ENCODE measurements around the gene ARFGAP1.

Gene ARFGAP1

GRCh38 chr20:63273635-63274380 is 1.2 kb downstream of the ARFGAP1 start:
- Mint-ChIP-seq H3K9me3 (no peaks in the 10 kb centered on the region), H3K27ac (peak overlapping the region; percentile 92), H3K36me3 (ENCODE audit: low read depth) (peaks cover 51% of the 10 kb centered on the region), H3K4me3 (peak overlapping the region; percentile 94), H3K4me1 (ENCODE audit: low read depth) (peaks cover 26% of the 10 kb centered on the region), H3K27me3 (peaks cover 3% of the 10 kb centered on the region)
- intact Hi-C loops (cut with micrococcal nuclease) = no loop called here

- Mint-ChIP-seq H3K9me3 (no peaks in the 10 kb centered on the region), H3K27ac (no peak overlapping the region), H3K4me1 (ENCODE audit: low read depth) (peaks cover 26% of the 10 kb centered on the region), H3K36me3 (ENCODE audit: low read depth) (peaks cover 59% of the 10 kb centered on the region), H3K4me3 (no peak overlapping the region), H3K27me3 (peaks cover 3% of the 10 kb centered on the region)
- intact Hi-C loops (cut with micrococcal nuclease) = no loop called here
Observed at GRCh38 chr20:63274381-63275228, 2.0 kb downstream of the ARFGAP1 start.

GRCh38 chr20:63275825-63276224 is 3.2 kb downstream of the ARFGAP1 start:
- peaks cover 26% of the 10 kb centered on the region for H3K4me1 Mint-ChIP-seq (ENCODE audit: low read depth)
- peaks cover 3% of the 10 kb centered on the region for H3K27me3 Mint-ChIP-seq
- H3K9me3 Mint-ChIP-seq = no peaks in the 10 kb centered on the region
- no peak overlapping the region for H3K27ac Mint-ChIP-seq
- peaks cover 71% of the 10 kb centered on the region for H3K36me3 Mint-ChIP-seq (ENCODE audit: low read depth)
- no peak overlapping the region for H3K4me3 Mint-ChIP-seq
- intact Hi-C loops (cut with micrococcal nuclease) = no loop called here

GRCh38 chr20:63276956-63277355 is 4.3 kb downstream of the ARFGAP1 start:
- Mint-ChIP-seq H3K4me3 (no peak overlapping the region), H3K27me3 (peaks cover under 1% of the 10 kb centered on the region), H3K9me3 (no peaks in the 10 kb centered on the region), H3K36me3 (ENCODE audit: low read depth) (peaks cover 82% of the 10 kb centered on the region), H3K27ac (no peak overlapping the region), H3K4me1 (ENCODE audit: low read depth) (peaks cover 21% of the 10 kb centered on the region)
- intact Hi-C loops (cut with micrococcal nuclease) = no loop called here

DNA sequence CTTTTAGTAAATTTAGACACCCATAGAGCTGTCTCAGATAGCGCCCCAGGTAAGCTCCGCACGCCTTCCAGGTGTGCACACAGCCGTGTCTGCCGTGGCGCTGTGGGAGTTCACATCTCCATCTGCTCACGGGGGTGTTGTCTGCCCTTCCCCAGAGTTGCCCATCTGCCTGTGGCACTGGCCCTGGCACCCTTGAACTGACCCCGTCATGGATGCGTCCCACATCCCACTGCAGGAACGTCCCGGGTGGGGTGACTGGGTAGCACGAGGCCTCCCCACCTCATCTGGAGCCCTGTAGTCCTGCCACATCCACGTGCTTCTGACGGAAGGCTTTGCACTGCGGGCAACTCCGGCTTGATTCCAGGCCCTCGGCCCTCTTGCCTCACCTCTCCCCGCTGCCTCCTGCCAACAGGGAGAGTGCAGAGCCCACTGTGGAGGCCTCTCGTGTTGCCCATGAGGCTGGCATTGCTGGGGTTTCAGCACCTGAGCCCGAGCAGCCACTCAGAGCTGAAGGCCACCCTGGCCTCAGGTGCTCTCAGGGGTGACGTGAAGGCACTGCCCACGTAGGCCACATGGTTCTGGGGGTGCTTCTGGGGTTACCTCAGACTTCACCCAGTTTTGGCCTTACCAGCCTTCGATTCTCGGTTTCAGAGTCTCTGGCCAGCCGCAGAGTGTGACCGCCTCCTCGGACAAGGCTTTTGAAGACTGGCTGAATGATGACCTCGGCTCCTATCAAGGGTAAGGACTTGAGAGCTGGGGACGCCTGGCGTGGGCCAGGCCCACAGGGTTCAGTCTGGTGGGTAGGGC is 5.1 kb downstream of the ARFGAP1 start:
- Mint-ChIP-seq H3K4me3 (no peak overlapping the region), H3K27me3 (no peaks in the 10 kb centered on the region), H3K36me3 (ENCODE audit: low read depth) (peaks cover 84% of the 10 kb centered on the region), H3K4me1 (ENCODE audit: low read depth) (peaks cover 19% of the 10 kb centered on the region), H3K27ac (no peak overlapping the region), H3K9me3 (no peaks in the 10 kb centered on the region)
- intact Hi-C loops (cut with micrococcal nuclease) = no loop called here

- Mint-ChIP-seq H3K36me3 (ENCODE audit: low read depth) (peaks cover 87% of the 10 kb centered on the region), H3K27me3 (no peaks in the 10 kb centered on the region), H3K4me1 (ENCODE audit: low read depth) (peaks cover 16% of the 10 kb centered on the region), H3K4me3 (no peak overlapping the region), H3K9me3 (no peaks in the 10 kb centered on the region), H3K27ac (no peak overlapping the region)
- intact Hi-C loops (cut with micrococcal nuclease) = no loop called here
Observed at GRCh38 chr20:63278661-63279060, 6.0 kb downstream of the ARFGAP1 start.

- no peaks in the 10 kb centered on the region for H3K27me3 Mint-ChIP-seq
- H3K27ac Mint-ChIP-seq = no peak overlapping the region
- no peaks in the 10 kb centered on the region for H3K9me3 Mint-ChIP-seq
- no peak overlapping the region for H3K4me3 Mint-ChIP-seq
- peaks cover 3% of the 10 kb centered on the region for H3K4me1 Mint-ChIP-seq (ENCODE audit: low read depth)
- peaks cover 99% of the 10 kb centered on the region for H3K36me3 Mint-ChIP-seq (ENCODE audit: low read depth)
- intact Hi-C loops (cut with micrococcal nuclease) = no loop called here
Observed at GRCh38 chr20:63279931-63280330, 7.3 kb downstream of the ARFGAP1 start.

GRCh38 chr20:63280371-63280770 is 7.8 kb downstream of the ARFGAP1 start:
- Mint-ChIP-seq H3K27ac (no peak overlapping the region), H3K27me3 (no peaks in the 10 kb centered on the region), H3K36me3 (ENCODE audit: low read depth) (peaks cover 100% of the 10 kb centered on the region), H3K4me3 (no peak overlapping the region), H3K4me1 (ENCODE audit: low read depth) (no peaks in the 10 kb centered on the region), H3K9me3 (no peaks in the 10 kb centered on the region)
- intact Hi-C loops (cut with micrococcal nuclease) = no loop called here

GRCh38 chr20:63280929-63281545 is 8.4 kb downstream of the ARFGAP1 start:
- Mint-ChIP-seq H3K4me3 (no peak overlapping the region), H3K4me1 (ENCODE audit: low read depth) (no peaks in the 10 kb centered on the region), H3K36me3 (ENCODE audit: low read depth) (peaks cover 100% of the 10 kb centered on the region), H3K9me3 (no peaks in the 10 kb centered on the region), H3K27me3 (no peaks in the 10 kb centered on the region), H3K27ac (no peak overlapping the region)
- intact Hi-C loops (cut with micrococcal nuclease) = no loop called here

GRCh38 chr20:63281742-63282665 is 9.4 kb downstream of the ARFGAP1 start:
- H3K4me1 Mint-ChIP-seq (ENCODE audit: low read depth) = no peaks in the 10 kb centered on the region
- no peak overlapping the region for H3K27ac Mint-ChIP-seq
- no peaks in the 10 kb centered on the region for H3K27me3 Mint-ChIP-seq
- intact Hi-C loops (cut with micrococcal nuclease) = no loop called here
- H3K36me3 Mint-ChIP-seq (ENCODE audit: low read depth) = peaks cover 100% of the 10 kb centered on the region
- H3K9me3 Mint-ChIP-seq = no peaks in the 10 kb centered on the region
- H3K4me3 Mint-ChIP-seq = no peak overlapping the region

DNA sequence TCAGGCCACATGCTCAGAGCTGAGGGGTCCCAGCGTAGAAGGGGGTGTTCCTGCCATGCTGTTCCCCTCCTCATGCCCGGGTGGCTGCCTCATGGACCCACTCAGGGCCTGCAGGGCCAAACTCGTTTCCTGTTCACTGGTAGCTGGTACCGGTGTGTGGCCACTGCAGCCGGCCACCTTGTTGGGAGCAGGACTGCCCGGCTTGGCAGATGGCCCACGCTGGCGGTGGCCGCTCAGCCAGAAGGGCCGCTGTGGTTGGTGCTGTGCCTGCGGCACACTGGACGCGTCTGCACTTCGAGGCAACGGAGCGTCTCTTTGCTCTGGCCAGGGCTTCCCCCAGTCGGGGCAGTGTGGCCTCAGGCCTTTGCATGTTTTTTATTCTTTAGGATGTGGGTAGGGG is 10.3 kb downstream of the ARFGAP1 start:
- no peak overlapping the region for H3K27ac Mint-ChIP-seq
- intact Hi-C loops (cut with micrococcal nuclease) = no loop called here
- no peak overlapping the region for H3K4me3 Mint-ChIP-seq
- H3K9me3 Mint-ChIP-seq = no peaks in the 10 kb centered on the region
- no peaks in the 10 kb centered on the region for H3K4me1 Mint-ChIP-seq (ENCODE audit: low read depth)
- H3K36me3 Mint-ChIP-seq (ENCODE audit: low read depth) = peaks cover 100% of the 10 kb centered on the region
- H3K27me3 Mint-ChIP-seq = no peaks in the 10 kb centered on the region

DNA sequence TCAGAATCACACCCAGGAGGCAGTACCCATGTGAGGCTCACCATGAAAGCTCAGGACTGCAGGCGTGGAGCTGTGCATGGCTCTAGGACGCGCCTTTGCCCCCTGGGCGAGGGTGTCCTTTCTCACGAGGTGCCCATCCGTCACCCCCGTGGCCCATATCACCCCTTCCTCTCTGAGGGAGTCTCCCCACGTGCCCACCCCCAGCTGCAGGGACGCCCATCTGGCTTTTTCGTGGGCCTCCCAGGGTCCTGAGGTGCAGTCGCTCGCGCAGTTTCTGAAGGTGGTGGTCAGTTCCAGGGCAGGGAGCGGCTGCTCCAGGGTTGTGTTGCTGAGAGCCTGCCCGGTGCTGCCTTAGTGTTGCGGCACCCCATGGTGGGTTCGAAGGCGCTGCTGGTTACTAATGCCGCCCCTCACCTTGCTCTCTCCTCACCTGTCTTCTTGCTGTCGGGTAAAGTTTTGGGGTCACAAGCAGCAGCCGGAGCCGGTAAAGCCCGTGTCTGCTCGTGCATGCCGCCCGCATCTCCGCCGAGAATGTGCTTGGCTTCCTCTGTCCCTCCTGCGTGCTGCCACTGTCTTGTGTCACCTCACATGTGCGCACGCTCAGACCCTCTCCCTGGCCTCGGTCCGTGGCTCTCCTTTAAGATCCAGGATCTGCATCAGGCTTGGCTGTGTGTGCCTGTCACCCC is 10.9 kb downstream of the ARFGAP1 start:
- Mint-ChIP-seq H3K4me1 (ENCODE audit: low read depth) (no peaks in the 10 kb centered on the region), H3K27ac (peak overlapping the region; percentile 56), H3K27me3 (no peaks in the 10 kb centered on the region), H3K4me3 (no peak overlapping the region), H3K9me3 (no peaks in the 10 kb centered on the region), H3K36me3 (ENCODE audit: low read depth) (peaks cover 100% of the 10 kb centered on the region)
- intact Hi-C loops (cut with micrococcal nuclease) = no loop called here

Measured in dendritic cell treated with granulocyte-macrophage colony-stimulating factor and Interleukin-4, amounts not matched to agents 40 ng/mL and 50 ng/mL, for 4 days (primary cell).